BLaER1 treated with 17β-estradiol and CSF1 and Interleukin-3, amounts not matched to agents 10 nM and 100 nM (cell line): ENCODE data around the gene RAB3B.
"Not testable (repeated sequence)": the region's sequence is repeated elsewhere in the genome, so short reads cannot be mapped to it uniquely, and the experiment has no call there.

Experiments used
- H3K27ac ChIP-seq, 11 experiments: shearing (Covaris generic); formaldehyde crosslinking; 2 replicates each; pipeline ENCODE4 v1.8.1; 2022
- H3K27me3 ChIP-seq, 11 experiments: shearing (Covaris generic); formaldehyde crosslinking; 2 replicates each; pipeline ENCODE4 v1.8.1; 2022
- H3K36me3 ChIP-seq, 11 experiments: shearing (Covaris generic); formaldehyde crosslinking; 2 replicates each; pipeline ENCODE4 v1.8.1; 2022
- H3K4me1 ChIP-seq, 10 experiments: shearing (Covaris generic); formaldehyde crosslinking; 2 replicates each; pipeline ENCODE4 v1.8.1; 2022
- H3K4me2 ChIP-seq, 11 experiments: shearing (Covaris generic); formaldehyde crosslinking; 2 replicates each; pipeline ENCODE4 v1.8.1; 2022
- H3K4me3 ChIP-seq, 10 experiments: shearing (Covaris generic); formaldehyde crosslinking; 2 replicates each; pipeline ENCODE4 v1.8.1; 2022
- H3K9ac ChIP-seq, 11 experiments: shearing (Covaris generic); formaldehyde crosslinking; 2 replicates each; pipeline ENCODE4 v1.8.1; 2022
- H3K9me3 ChIP-seq, 11 experiments: shearing (Covaris generic); formaldehyde crosslinking; replicated peaks in 1 of 11; 2 replicates each; pipeline ENCODE4 v1.8.1; 2022
- H4K20me1 ChIP-seq, 11 experiments: shearing (Covaris generic); formaldehyde crosslinking; 2 replicates each; pipeline ENCODE4 v1.8.1; 2022
- Cebpa-rat ChIP-seq, 11 experiments: shearing (Covaris generic); IDR thresholded peaks; 2 replicates each; pipeline ENCODE4 v1.8.1; 2022

Gene RAB3B

GRCh38 chr1:51976846-51977602 is 13.5 kb downstream of the RAB3B start:
- Histone ChIP-seq H3K36me3 (no peaks in the 10 kb centered on the region), H3K27me3 (no peaks in the 10 kb centered on the region), H3K9ac (no peak overlapping the region), H3K4me1 (no peaks in the 10 kb centered on the region), H3K4me3 (no peak overlapping the region), H3K27ac (no peak overlapping the region), H3K4me2 (no peak overlapping the region), H4K20me1 (no peaks in the 10 kb centered on the region), H3K9me3 (no peaks in the 10 kb centered on the region)
- TF ChIP-seq Cebpa-rat (IDR thresholded peaks at IDR 0.05), result no peak

GRCh38 chr1:51973587-51974474 is 16.7 kb downstream of the RAB3B start:
- Histone ChIP-seq H3K9me3 (no peaks in the 10 kb centered on the region), H3K4me3 (no peak overlapping the region), H3K36me3 (no peaks in the 10 kb centered on the region), H3K27me3 (no peaks in the 10 kb centered on the region), H3K9ac (no peak overlapping the region), H3K4me1 (no peaks in the 10 kb centered on the region), H4K20me1 (no peaks in the 10 kb centered on the region), H3K4me2 (no peak overlapping the region), H3K27ac (no peak overlapping the region)
- no peak for TF ChIP-seq Cebpa-rat (IDR thresholded peaks at IDR 0.05)

- H3K4me2 ChIP-seq, result no peak overlapping the region
- H4K20me1 ChIP-seq, result no peaks in the 10 kb centered on the region
- no peaks in the 10 kb centered on the region for H3K9me3 ChIP-seq
- H3K4me3 ChIP-seq, result no peak overlapping the region
- no peak for TF ChIP-seq Cebpa-rat (IDR thresholded peaks at IDR 0.05)
- no peaks in the 10 kb centered on the region for H3K36me3 ChIP-seq
- H3K9ac ChIP-seq, result no peak overlapping the region
- H3K27ac ChIP-seq, result no peak overlapping the region
- H3K4me1 ChIP-seq, result peaks cover 0 to 7% (median 2%) of the 10 kb centered on the region in 10 experiments; a peak in 10 of 20 replicates
- H3K27me3 ChIP-seq, result no peaks in the 10 kb centered on the region
Measured at GRCh38 chr1:51969038-51969705, 21.3 kb downstream of the RAB3B start.

GRCh38 chr1:51968632-51969031 is 21.9 kb downstream of the RAB3B start:
- 0 out of 22 replicates have a peak, but pooled peaks cover 0 to under 1% (median 0%) of the 10 kb centered on the region in 11 experiments for H3K27me3 ChIP-seq
- TF ChIP-seq Cebpa-rat (IDR thresholded peaks at IDR 0.05), result no peak
- no peak overlapping the region for H3K4me3 ChIP-seq
- H3K9ac ChIP-seq, result no peak overlapping the region
- H3K4me2 ChIP-seq, result no peak overlapping the region
- H3K36me3 ChIP-seq, result no peaks in the 10 kb centered on the region
- H3K9me3 ChIP-seq, result no peaks in the 10 kb centered on the region
- no peak overlapping the region for H3K27ac ChIP-seq
- H3K4me1 ChIP-seq, result peaks cover 0 to 12% (median 7%) of the 10 kb centered on the region in 10 experiments; a peak in 12 of 20 replicates
- H4K20me1 ChIP-seq, result no peaks in the 10 kb centered on the region

DNA sequence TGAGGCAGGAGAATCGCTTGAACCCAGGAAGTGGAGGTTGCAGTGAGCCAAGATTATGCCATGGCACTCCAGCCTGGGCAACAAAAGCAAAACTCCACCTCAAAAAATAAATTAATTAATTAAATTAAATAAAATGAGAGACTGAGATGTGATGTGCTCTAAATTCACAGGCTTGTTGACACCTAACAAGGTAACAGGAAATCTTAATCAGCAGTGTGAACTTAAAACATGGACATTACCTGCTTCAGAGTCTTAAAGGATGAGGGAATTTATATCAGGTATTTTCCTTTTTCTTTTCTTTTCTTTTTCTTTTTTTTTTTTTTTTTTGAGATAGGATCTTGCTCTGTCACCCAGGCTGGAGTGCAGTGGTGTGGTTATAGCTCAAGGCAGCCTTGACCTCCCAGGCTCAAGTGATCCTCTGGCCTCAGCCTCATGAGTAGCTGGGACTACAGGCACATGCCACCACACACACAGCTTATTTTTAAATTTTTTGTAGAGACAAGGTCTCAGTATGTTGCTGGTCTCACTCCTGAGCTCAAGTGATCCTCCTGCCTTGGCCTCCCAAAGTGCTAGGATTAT is 23.2 kb downstream of the RAB3B start:
- H3K4me3 ChIP-seq, H3K36me3 ChIP-seq, H3K9ac ChIP-seq, H3K4me2 ChIP-seq, H3K27ac ChIP-seq, H3K9me3 ChIP-seq, H4K20me1 ChIP-seq: not testable (repeated sequence)
- peaks cover 8 to 21% (median 18%) of the 10 kb centered on the region in 10 experiments for H3K4me1 ChIP-seq
- H3K27me3 ChIP-seq, result peaks cover 0 to 14% (median 0%) of the 10 kb centered on the region in 11 experiments; a peak in 2 of 22 replicates

- TF ChIP-seq Cebpa-rat (IDR thresholded peaks at IDR 0.05), result no peak
- Histone ChIP-seq H3K9me3 (no peaks in the 10 kb centered on the region), H3K27ac (no peak overlapping the region), H3K9ac (no peak overlapping the region), H3K4me1 (peaks cover 16 to 28% (median 21%) of the 10 kb centered on the region in 10 experiments), H3K27me3 (peaks cover 0 to 18% (median 0%) of the 10 kb centered on the region in 11 experiments; a peak in 3 of 22 replicates), H3K4me3 (no peak overlapping the region), H3K4me2 (peak overlapping the region in 1 of 11 experiments; percentile 1; a peak in 2 of 22 replicates), H4K20me1 (no peaks in the 10 kb centered on the region), H3K36me3 (no peaks in the 10 kb centered on the region)
Measured at GRCh38 chr1:51966559-51966958, 23.9 kb downstream of the RAB3B start.

- Histone ChIP-seq H3K4me3 (no peak overlapping the region), H3K9me3 (no peaks in the 10 kb centered on the region), H3K36me3 (no peaks in the 10 kb centered on the region), H3K4me2 (peak overlapping the region in 5 of 11 experiments; percentile 28 to 57 (median 40); a peak in 9 of 22 replicates), H3K27me3 (peaks cover 0 to 40% (median 0%) of the 10 kb centered on the region in 11 experiments; a peak in 5 of 22 replicates), H3K27ac (peak overlapping the region in 2 of 11 experiments; percentile 6 to 46; a peak in 1 of 22 replicates), H3K9ac (no peak overlapping the region), H3K4me1 (peaks cover 18 to 50% (median 37%) of the 10 kb centered on the region in 10 experiments), H4K20me1 (no peaks in the 10 kb centered on the region)
- TF ChIP-seq Cebpa-rat (IDR thresholded peaks at IDR 0.05), result no peak
Measured at GRCh38 chr1:51964309-51964696, 26.2 kb downstream of the RAB3B start.

GRCh38 chr1:51963592-51964308 is 26.8 kb downstream of the RAB3B start:
- Histone ChIP-seq H3K27ac (peak overlapping the region in 4 of 11 experiments; percentile 3 to 46 (median 25); a peak in 2 of 22 replicates), H3K4me2 (peak overlapping the region in 10 of 11 experiments; percentile 28 to 72 (median 48); a peak in 16 of 22 replicates), H3K27me3 (peaks cover 0 to 45% (median 0%) of the 10 kb centered on the region in 11 experiments; a peak in 5 of 22 replicates), H3K4me3 (no peak overlapping the region), H3K4me1 (peaks cover 18 to 53% (median 39%) of the 10 kb centered on the region in 10 experiments), H4K20me1 (no peaks in the 10 kb centered on the region), H3K9ac (no peak overlapping the region), H3K36me3 (no peaks in the 10 kb centered on the region), H3K9me3 (no peaks in the 10 kb centered on the region)
- no peak for TF ChIP-seq Cebpa-rat (IDR thresholded peaks at IDR 0.05)
